ENCODE data around the gene LHFPL6. TPM values are rescaled to one million over a fixed set of nuclear protein-coding genes. Genes with fewer than 3 reads are reported as not detected.

The LHFPL6 gene
- total RNA-seq, 1 experiment from 2014 or later = 3.6 TPM

GRCh38 chr13:39561971-39562370, 41.0 kb downstream of the LHFPL6 start:
- Mint-ChIP-seq H3K27ac (ENCODE audit: unreplicated experiment) (no peak overlapping the region), H3K36me3 (ENCODE audit: insufficient read depth, unreplicated experiment) (peaks cover 7% of the 10 kb centered on the region), H3K4me1 (ENCODE audit: low read depth, unreplicated experiment) (peaks cover 32% of the 10 kb centered on the region), H3K9me3 (ENCODE audit: unreplicated experiment) (no peaks in the 10 kb centered on the region), H3K27me3 (ENCODE audit: insufficient read depth, unreplicated experiment) (no peaks in the 10 kb centered on the region), H3K4me3 (ENCODE audit: unreplicated experiment) (no peak overlapping the region)
- CTCF ChIA-PET = no interaction called here
- DNase-seq = no peak
- no peaks in the 10 kb centered on the region for H3K36me3 ChIP-seq (ENCODE audit: control insufficient read depth, insufficient read depth, low read length)
- H3K4me3 ChIP-seq (ENCODE audit: low read depth, low read length) = no peak overlapping the region
- H3K4me1 ChIP-seq = peaks cover 24% of the 10 kb centered on the region
- H3K9me3 ChIP-seq = no peaks in the 10 kb centered on the region
- intact Hi-C loops (cut with micrococcal nuclease; ENCODE audit: unreplicated experiment) = no loop called here
- TF ChIP-seq, protein P1, sequence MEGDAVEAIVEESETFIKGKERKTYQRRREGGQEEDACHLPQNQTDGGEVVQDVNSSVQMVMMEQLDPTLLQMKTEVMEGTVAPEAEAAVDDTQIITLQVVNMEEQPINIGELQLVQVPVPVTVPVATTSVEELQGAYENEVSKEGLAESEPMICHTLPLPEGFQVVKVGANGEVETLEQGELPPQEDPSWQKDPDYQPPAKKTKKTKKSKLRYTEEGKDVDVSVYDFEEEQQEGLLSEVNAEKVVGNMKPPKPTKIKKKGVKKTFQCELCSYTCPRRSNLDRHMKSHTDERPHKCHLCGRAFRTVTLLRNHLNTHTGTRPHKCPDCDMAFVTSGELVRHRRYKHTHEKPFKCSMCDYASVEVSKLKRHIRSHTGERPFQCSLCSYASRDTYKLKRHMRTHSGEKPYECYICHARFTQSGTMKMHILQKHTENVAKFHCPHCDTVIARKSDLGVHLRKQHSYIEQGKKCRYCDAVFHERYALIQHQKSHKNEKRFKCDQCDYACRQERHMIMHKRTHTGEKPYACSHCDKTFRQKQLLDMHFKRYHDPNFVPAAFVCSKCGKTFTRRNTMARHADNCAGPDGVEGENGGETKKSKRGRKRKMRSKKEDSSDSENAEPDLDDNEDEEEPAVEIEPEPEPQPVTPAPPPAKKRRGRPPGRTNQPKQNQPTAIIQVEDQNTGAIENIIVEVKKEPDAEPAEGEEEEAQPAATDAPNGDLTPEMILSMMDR (IDR thresholded peaks at IDR 0.05; ENCODE audit: insufficient read depth in 1 of 2, low read depth in 1 of 2, low read length in 1 of 2, severe bottlenecking in 1 of 2, unreplicated experiment in 1 of 2) = no peak
- BruUV-seq (replicated peaks) = no TSS peak
- POLR2A ChIA-PET = no interaction called here
- no peaks in the 10 kb centered on the region for H3K27me3 ChIP-seq (replicated peaks; ENCODE audit: control insufficient read depth, insufficient read depth, low read length)

- TF ChIP-seq, protein P1 (IDR thresholded peaks at IDR 0.05; ENCODE audit: insufficient read depth in 1 of 2, low read depth in 1 of 2, low read length in 1 of 2, severe bottlenecking in 1 of 2, unreplicated experiment in 1 of 2) = no peak
- peaks cover 2% of the 10 kb centered on the region for H3K36me3 Mint-ChIP-seq (ENCODE audit: insufficient read depth, unreplicated experiment)
- no peaks in the 10 kb centered on the region for H3K9me3 Mint-ChIP-seq (ENCODE audit: unreplicated experiment)
- peaks cover 12% of the 10 kb centered on the region for H3K4me1 ChIP-seq
- H3K36me3 ChIP-seq (ENCODE audit: control insufficient read depth, insufficient read depth, low read length) = no peaks in the 10 kb centered on the region
- no peaks in the 10 kb centered on the region for H3K27me3 Mint-ChIP-seq (ENCODE audit: insufficient read depth, unreplicated experiment)
- peaks cover 16% of the 10 kb centered on the region for H3K4me1 Mint-ChIP-seq (ENCODE audit: low read depth, unreplicated experiment)
- no peaks in the 10 kb centered on the region for H3K27me3 ChIP-seq (replicated peaks; ENCODE audit: control insufficient read depth, insufficient read depth, low read length)
- H3K9me3 ChIP-seq = no peaks in the 10 kb centered on the region
- no TSS peak for BruUV-seq (replicated peaks)
- no peak overlapping the region for H3K4me3 Mint-ChIP-seq (ENCODE audit: unreplicated experiment)
- intact Hi-C loops (cut with micrococcal nuclease; ENCODE audit: unreplicated experiment) = no loop called here
- no peak for DNase-seq
- H3K27ac Mint-ChIP-seq (ENCODE audit: unreplicated experiment) = no peak overlapping the region
- ChIA-PET CTCF (no interaction called here), POLR2A (no interaction called here)
- no peak overlapping the region for H3K4me3 ChIP-seq (ENCODE audit: low read depth, low read length)
Observed at GRCh38 chr13:39559847-39560246, 43.1 kb downstream of the LHFPL6 start.

- TF ChIP-seq, protein P1 (IDR thresholded peaks at IDR 0.05; ENCODE audit: insufficient read depth in 1 of 2, low read depth in 1 of 2, low read length in 1 of 2, severe bottlenecking in 1 of 2, unreplicated experiment in 1 of 2) = no peak
- CTCF ChIA-PET = no interaction called here
- Histone ChIP-seq H3K4me3 (ENCODE audit: low read depth, low read length) (no peak overlapping the region), H3K9me3 (no peaks in the 10 kb centered on the region), H3K4me1 (no peaks in the 10 kb centered on the region), H3K27me3 (replicated peaks; ENCODE audit: control insufficient read depth, insufficient read depth, low read length) (no peaks in the 10 kb centered on the region), H3K36me3 (ENCODE audit: control insufficient read depth, insufficient read depth, low read length) (no peaks in the 10 kb centered on the region)
- H3K9me3 Mint-ChIP-seq (ENCODE audit: unreplicated experiment) = no peaks in the 10 kb centered on the region
- H3K36me3 Mint-ChIP-seq (ENCODE audit: insufficient read depth, unreplicated experiment) = no peaks in the 10 kb centered on the region
- no peak for DNase-seq
- H3K27ac Mint-ChIP-seq (ENCODE audit: unreplicated experiment) = no peak overlapping the region
- H3K4me3 Mint-ChIP-seq (ENCODE audit: unreplicated experiment) = no peak overlapping the region
- no peaks in the 10 kb centered on the region for H3K4me1 Mint-ChIP-seq (ENCODE audit: low read depth, unreplicated experiment)
- BruUV-seq (replicated peaks) = no TSS peak
- H3K27me3 Mint-ChIP-seq (ENCODE audit: insufficient read depth, unreplicated experiment) = no peaks in the 10 kb centered on the region
- POLR2A ChIA-PET = no interaction called here
- intact Hi-C loops (cut with micrococcal nuclease; ENCODE audit: unreplicated experiment) = no loop called here
Observed at GRCh38 chr13:39557285-39557955, 45.6 kb downstream of the LHFPL6 start.
